Brain microvascular endothelial cell (primary cell): Measurements from ENCODE around the gene TNFRSF1A.

Source experiments
- DNase-seq: peaks from one replicate; pipeline ENCODE4 v3.0.0-alpha.2; 2020
- H3K27ac ChIP-seq: fragments of 250-450 bp; sonication (Bioruptor Pico); 2 replicates; pipeline ENCODE4 v1.5.1; 2020; ENCODE audit warnings: mild to moderate bottlenecking, moderate library complexity
- H3K27me3 ChIP-seq: fragments of 250-450 bp; sonication (Bioruptor Pico); replicated peaks from 2 replicates; pipeline ENCODE4 v1.5.1; 2020; ENCODE audit warnings: mild to moderate bottlenecking
- H3K36me3 ChIP-seq: fragments of 250-450 bp; sonication (Bioruptor Pico); replicated peaks from 2 replicates; pipeline ENCODE4 v1.5.1; 2020; ENCODE audit warnings: mild to moderate bottlenecking
- H3K4me3 ChIP-seq: 2 replicates; pipeline ENCODE4 v1.5.1; 2011; ENCODE audit warnings: low read depth, mild to moderate bottlenecking, control low read depth, low read length, moderate library complexity
- CTCF ChIP-seq: IDR thresholded peaks from 2 replicates; pipeline ENCODE4 v1.5.1; 2011; ENCODE audit warnings: low read depth, mild to moderate bottlenecking, moderate library complexity, low read length, control low read depth, inconsistent platforms; ENCODE audit errors: missing control alignments
- in situ Hi-C: cut with HindIII; loops from 2 replicates; pipeline ENCODE4 v1.10.0; 2017; ENCODE audit warnings: low sequenced_read_pairs, low pct_ligation_motif_present

The TNFRSF1A gene

GRCh38 chr12:6315704-6316597 lies 25.9 kb downstream of the TNFRSF1A start:
- DNase-seq, result no peak
- Histone ChIP-seq H3K27me3 (no peaks in the 10 kb centered on the region), H3K36me3 (no peaks in the 10 kb centered on the region), H3K27ac (no peak overlapping the region), H3K4me3 (no peak overlapping the region)
- in situ Hi-C loops, result no loop called here
- no peak for TF ChIP-seq CTCF

- Histone ChIP-seq H3K36me3 (no peaks in the 10 kb centered on the region), H3K27ac (no peak overlapping the region), H3K27me3 (peaks cover 4% of the 10 kb centered on the region), H3K4me3 (no peak overlapping the region)
- no peak for TF ChIP-seq CTCF
- in situ Hi-C loops, result no loop called here
- no peak for DNase-seq
These were observed 26.7 kb downstream of the TNFRSF1A start for GRCh38 chr12:6315184-6315583.

- H3K27me3 ChIP-seq, result peaks cover 4% of the 10 kb centered on the region
- H3K27ac ChIP-seq, result no peak overlapping the region
- H3K36me3 ChIP-seq, result no peaks in the 10 kb centered on the region
- no peak overlapping the region for H3K4me3 ChIP-seq
- no peak for DNase-seq
- TF ChIP-seq CTCF, result no peak
- in situ Hi-C loops, result no loop called here
These were observed 27.1 kb downstream of the TNFRSF1A start for GRCh38 chr12:6314776-6315175.

- Histone ChIP-seq H3K4me3 (no peak overlapping the region), H3K27ac (no peak overlapping the region), H3K27me3 (peaks cover 4% of the 10 kb centered on the region), H3K36me3 (no peaks in the 10 kb centered on the region)
- DNase-seq, result no peak
- in situ Hi-C loops, result no loop called here
- peak; percentile 14 for TF ChIP-seq CTCF
These were observed 28.4 kb downstream of the TNFRSF1A start for GRCh38 chr12:6313326-6313940.

- no peak for TF ChIP-seq CTCF
- in situ Hi-C loops, result no loop called here
- peaks cover 4% of the 10 kb centered on the region for H3K27me3 ChIP-seq
These were observed 29.1 kb downstream of the TNFRSF1A start for GRCh38 chr12:6312529-6313325.

More at GRCh38 chr12:6312529-6313325, 29.1 kb downstream of the TNFRSF1A start:
- no peak overlapping the region for H3K27ac ChIP-seq
- no peaks in the 10 kb centered on the region for H3K36me3 ChIP-seq
- H3K4me3 ChIP-seq, result no peak overlapping the region
- DNase-seq, result no peak
